Right kidney (tissue), 1 donor: ENCODE data around the gene PREX1.

Experiments
- DNase-seq: peaks from one replicate; pipeline ENCODE4 v3.0.0-alpha.2; 2016

Gene PREX1

GRCh38 chr20:48750376-48750775 lies 77.4 kb downstream of the PREX1 start:
- no peak for DNase-seq

- no peak for DNase-seq
Observed at GRCh38 chr20:48749437-48749836, 78.4 kb downstream of the PREX1 start.

- DNase-seq: no peak
Observed at GRCh38 chr20:48748556-48748955, 79.2 kb downstream of the PREX1 start.

GRCh38 chr20:48747840-48748414 lies 79.9 kb downstream of the PREX1 start:
- no peak for DNase-seq

- DNase-seq: no peak
Observed at GRCh38 chr20:48745330-48745729, 82.5 kb downstream of the PREX1 start.

GRCh38 chr20:48744515-48744914 lies 83.3 kb downstream of the PREX1 start:
- DNase-seq: no peak

GRCh38 chr20:48743807-48744206 lies 84.0 kb downstream of the PREX1 start:
- no peak for DNase-seq

- DNase-seq: no peak
Observed at GRCh38 chr20:48742912-48743680, 84.7 kb downstream of the PREX1 start.

GRCh38 chr20:48742233-48742632 lies 85.6 kb downstream of the PREX1 start:
- DNase-seq: no peak

GRCh38 chr20:48741669-48742068 lies 86.1 kb downstream of the PREX1 start:
- no peak for DNase-seq

- DNase-seq: no peak
Observed at GRCh38 chr20:48740712-48741111, 87.1 kb downstream of the PREX1 start.

GRCh38 chr20:48740292-48740649 lies 87.5 kb downstream of the PREX1 start:
- no peak for DNase-seq

- DNase-seq: no peak
Observed at GRCh38 chr20:48739395-48740291, 88.2 kb downstream of the PREX1 start.

GRCh38 chr20:48738399-48739304 lies 89.1 kb downstream of the PREX1 start:
- DNase-seq: no peak

- DNase-seq: no peak
Observed at GRCh38 chr20:48738094-48738398, 89.8 kb downstream of the PREX1 start.

- no peak for DNase-seq
Observed at GRCh38 chr20:48737434-48738093, 90.2 kb downstream of the PREX1 start.

- DNase-seq: no peak
Observed at GRCh38 chr20:48736636-48737035, 91.2 kb downstream of the PREX1 start.

- no peak for DNase-seq
Observed at GRCh38 chr20:48736231-48736630, 91.6 kb downstream of the PREX1 start.

- no peak for DNase-seq
Observed at GRCh38 chr20:48735112-48735511, 92.7 kb downstream of the PREX1 start.

GRCh38 chr20:48734104-48734749 lies 93.6 kb downstream of the PREX1 start:
- no peak for DNase-seq

GRCh38 chr20:48733296-48733790 lies 94.5 kb downstream of the PREX1 start:
- DNase-seq: no peak
